NCI-H774 (cell line): ENCODE results near the gene C1orf167.

Experiments
- DNase-seq: peaks from one replicate; lab custom pipeline; 2025; lab: John Stamatoyannopoulos, UW

C1orf167 gene, protein sequence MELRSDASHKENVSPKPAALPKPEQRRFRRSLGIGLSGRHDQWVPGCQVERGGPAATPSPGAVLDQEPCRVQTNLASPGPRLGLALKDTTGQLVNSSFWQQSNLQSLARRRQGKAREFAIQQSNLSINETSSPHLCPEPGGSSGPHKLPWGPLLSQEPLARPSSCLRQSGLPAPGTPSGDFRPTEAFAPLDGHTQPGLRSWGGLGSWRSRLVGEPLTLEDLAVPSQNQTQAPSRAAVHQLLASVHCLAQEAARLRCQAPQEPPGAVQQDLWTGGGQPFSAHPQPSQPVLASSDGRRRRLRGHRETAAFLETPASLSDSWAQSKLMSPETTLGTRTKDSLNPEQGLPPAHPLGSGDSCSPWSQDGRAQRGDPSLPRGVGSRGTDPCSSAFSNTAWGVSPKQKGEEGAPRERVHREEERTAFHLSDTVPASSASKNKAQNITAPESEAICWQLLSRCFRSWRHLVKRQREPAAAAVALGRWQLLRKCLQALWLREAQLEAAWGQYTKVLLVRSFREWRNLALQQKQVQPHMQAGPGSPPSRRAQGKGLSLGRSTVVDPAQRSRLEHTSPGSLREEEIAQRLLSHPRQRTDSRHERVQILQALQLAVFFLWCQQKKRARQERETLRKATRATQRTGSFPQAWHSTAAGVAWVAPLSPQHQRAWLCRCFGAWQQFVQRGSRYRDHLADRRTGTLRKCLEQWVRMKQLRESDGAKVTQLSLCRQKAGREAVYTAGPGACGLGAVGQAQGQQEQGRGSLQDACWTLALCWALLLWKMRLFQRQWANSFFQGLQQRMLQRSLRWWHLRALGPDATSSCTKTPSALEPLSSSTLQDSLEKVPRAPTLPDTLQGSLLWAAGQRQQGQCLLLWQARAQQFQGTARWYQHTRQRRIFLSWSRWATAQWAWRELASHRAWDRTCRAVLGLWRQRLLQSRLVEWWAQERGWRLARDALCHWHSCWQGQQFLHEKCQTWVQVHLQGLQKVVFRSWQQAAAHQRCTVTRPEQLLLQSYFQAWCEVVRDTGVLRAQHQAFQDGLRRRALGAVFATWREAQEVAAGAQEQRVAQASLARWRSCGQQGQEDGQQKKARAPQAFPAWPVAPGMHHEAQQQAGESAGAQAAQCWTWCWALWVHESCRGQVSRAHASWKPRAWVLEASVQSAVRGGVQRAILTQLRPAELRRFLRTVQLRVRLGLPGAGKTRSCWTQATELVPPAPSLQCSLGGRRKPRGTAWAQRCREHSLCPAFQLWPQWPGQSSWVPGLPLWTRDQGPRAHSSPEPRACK (N-terminal part only)

DNA sequence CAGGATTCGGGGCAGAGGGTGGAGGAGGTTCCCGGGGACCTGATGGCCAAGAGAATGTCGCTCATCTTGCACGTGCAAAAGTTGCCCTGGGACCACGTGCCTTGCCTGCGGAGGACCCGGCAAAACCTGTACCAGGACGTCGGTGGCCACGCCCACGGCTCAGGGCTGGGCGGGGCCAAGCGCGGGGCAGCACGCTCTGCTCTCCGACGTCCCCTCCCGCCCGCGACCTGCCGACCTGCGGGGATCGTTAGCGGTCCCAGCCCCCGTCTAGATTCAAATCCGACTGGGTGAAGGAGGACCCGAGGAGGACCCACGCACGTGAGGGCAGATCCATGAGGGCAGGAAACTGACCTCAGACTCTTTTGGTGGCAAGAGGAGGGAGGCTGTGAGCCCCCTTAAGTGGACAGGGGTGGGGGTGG, at the start of gene C1orf167:
C1orf167 (plus strand) TSS at position 206 of the 419 bp plus-strand sequence. CDS start 2,208 bp downstream, outside the sequence.
- DNase-seq = no peak

DNA sequence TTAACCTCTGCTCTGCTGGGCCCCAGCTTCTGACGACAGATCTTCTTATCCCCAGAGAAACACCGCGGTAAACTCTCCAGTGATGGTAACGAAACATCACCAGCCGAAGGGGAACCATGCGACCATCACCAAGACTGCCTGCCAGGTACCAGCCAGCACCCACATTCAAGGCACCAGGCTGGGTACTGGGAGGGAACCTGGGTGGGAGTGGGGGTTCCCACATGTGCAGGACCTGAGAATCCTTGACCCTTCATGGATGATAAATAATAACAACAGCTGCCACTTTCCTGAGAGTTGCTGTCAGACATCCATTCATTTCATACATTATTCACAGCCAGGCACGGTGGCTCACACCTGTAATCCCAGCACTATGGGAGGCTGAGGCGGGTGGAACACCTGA, 49.7 kb upstream of the C1orf167 start:
- DNase-seq = no peak

DNA sequence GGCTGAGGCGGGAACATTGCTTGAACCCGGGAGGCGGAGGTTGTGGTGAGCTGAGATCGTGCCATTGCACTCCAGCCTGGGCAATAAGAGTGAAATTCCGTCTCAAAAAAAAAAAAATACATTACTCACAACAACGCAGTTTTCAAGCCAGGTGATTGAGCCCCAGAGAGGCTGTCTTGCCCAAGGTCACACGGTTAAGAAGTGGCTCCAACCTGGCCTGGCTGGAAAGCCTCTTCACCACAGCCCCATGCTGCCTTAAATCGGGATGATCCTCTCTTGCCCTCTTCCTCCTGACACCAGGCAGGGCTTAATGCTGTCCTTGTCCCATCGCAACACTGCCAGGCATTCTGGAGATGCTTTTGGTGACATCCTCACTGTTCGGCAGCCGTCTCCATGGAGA, 48.9 kb upstream of the C1orf167 start:
- DNase-seq = no peak

DNA sequence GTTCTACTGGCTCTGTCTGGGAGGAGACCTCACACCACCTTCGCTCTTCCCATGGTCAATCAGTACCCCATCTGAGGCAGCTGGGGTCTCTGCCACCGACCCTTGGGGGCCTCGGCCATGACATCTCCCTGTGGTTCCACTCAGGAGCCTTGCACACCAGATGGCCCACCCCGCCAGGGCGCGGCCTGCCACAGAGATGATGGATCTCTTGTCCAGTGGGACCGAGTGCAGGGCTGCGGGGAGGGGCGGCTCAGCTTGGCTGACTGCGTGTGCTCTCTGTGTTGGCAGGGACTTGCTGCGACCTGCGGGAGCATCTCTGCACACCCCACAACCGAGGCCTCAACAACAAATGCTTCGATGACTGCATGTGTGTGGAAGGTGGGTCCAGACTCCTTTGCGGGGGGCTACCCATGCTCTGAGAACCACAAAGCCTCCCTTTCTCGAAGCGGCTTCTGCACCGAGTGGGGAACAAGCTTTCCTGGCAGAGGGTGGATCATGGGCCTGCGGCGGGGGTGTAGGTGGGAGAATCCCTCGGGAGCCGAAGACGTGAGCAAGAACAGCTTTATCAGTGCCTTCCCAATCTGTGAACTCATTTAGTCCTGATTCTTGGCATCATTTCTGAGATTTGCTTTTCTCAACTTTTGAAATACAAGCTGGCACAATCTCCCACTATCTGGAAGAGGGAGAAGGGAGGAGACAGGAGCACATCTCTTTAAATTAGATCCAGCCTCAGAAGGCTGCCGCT, 47.0 kb upstream of the C1orf167 start:
- no peak for DNase-seq

DNA sequence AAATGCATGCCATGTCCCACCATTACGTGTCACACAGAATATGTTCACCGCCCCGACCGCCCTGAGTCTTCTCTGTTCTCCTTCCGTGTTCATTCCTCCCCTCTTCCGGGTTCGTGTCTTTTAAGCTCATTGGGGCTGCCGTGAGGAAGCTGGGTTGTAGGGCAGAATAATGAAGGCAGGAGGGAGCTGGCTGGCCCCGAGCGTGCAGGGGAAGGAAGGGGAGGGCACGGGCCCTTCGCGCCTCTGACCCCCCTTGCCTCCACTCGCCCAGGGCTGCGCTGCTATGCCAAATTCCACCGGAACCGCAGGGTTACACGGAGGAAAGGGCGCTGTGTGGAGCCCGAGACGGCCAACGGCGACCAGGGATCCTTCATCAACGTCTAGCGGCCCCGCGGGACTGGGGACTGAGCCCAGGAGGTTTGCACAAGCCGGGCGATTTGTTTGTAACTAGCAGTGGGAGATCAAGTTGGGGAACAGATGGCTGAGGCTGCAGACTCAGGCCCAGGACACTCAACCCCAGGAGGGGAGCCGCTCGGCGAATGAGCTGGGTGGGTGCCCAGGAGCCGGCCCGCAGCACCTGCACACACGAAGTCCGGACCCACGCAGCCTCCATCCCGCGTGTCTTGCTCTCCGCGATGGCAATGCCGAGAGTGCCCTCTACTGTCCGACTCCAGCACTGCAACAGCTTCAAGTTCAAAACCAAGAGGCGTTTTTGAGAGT, 42.5 kb upstream of the C1orf167 start:
- DNase-seq = peak; percentile 7

DNA sequence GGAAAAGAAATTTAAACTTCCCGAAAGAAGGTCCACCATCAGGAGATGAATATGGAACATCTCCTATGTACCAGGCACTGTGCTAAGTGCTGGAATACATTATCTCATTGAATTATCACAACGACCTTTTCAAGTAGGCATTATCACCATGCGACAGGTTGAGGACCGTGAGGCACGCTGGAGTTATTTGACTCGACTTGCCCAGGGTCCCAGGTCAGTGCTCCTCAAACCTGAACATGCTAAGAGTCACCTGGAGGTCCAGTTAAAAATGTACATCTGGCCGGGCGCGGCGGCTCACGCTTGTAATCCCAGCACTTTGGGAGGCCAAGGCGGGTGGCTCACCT, 42.0 kb upstream of the C1orf167 start:
- DNase-seq = no peak

DNA sequence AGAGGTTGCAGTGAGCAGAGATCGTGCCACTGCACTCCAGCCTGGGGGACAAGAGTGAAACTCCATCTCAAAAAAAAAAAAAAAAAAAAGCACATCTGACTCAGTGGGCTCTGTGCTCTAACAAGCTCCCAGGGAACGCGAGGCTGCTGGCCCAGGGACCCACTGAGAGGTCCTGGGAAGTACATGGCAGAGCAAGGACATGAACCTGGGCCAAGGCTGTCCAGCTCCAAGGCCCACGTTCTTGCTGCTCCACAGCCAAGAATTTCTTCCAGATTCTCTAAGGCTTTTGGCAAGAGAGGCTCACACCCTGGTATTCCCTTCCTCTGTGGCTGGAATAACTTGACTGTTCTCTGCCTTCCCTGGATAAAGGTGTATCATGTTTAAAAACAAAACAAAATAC, 41.5 kb upstream of the C1orf167 start:
- DNase-seq = no peak

DNA sequence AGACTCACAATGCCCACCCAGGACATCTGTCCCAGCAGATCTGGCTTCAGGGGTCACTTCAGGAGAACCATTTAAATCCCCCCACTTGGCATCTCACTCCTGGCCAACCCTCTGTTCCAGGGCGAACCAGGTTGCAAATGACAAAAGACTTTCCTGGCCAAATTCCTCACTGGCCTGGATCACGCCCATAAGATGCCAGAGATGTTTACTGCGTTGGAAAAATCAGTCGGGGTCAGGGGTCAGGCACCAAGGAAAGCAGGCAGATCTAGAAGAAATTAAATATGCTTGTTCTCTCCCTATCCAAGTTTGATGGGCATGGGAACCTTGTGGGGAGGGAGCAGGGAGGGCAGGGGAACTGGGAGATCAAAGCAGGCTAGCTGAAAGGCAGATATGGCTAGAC, 40.7 kb upstream of the C1orf167 start:
- DNase-seq = no peak

DNA sequence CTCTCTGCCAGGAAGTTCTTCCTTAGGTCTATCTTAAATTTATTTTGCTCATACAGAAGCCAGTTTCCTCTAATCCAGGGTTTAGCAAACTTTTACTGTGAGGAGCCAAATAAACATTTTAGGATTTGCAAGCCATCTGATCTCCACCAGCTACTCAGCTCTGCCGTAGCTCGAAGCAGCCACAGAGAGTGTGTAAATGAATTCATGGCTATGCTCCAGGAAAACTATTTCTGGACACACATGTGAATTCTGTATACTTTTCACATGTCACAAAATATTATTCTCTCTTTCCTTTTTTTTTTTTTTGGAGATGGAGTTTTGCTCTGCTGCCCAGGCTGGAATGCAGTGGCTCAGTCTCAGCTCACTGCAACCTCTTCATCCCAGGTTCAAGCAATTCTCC, 39.5 kb upstream of the C1orf167 start:
- DNase-seq = no peak

DNA sequence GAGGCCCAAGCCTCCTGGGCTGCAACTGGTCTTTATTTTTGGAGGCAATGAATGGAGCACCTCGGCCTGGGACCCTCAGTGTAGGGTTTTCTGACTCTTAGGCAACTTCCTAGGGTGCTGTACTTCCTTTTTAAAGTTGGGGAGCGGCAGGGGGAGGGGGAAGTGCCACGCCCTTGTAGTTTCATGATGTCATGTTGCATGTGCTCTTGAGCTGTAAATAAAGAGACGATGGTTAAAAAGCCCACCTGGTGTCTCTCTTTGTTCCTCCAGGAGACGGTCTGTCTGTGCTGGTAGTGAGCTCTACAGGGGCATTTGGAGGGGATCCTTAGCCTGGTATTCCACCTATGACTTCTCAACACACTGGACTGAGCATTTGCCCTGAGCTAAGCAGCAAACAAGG, 36.4 kb upstream of the C1orf167 start:
- no peak for DNase-seq

DNA sequence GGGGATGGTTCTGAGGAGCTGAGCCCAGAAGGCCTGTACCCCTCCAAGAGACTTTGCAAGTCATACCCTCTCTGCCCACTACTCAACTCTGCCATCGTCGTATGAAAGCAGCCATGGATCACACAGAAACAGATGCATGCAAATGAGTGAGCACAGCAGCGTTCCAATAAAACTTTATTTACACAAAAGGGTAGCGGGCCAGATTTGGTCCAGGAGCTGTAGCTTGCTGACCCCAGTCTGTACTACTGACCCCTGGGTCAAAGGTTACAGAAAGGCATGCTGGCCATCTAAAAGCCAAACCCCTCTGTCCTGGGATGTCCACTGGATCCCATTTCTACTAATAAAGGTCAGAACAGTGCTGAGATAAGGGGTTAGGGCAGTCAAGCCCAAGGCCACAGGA, 34.9 kb upstream of the C1orf167 start:
- no peak for DNase-seq

DNA sequence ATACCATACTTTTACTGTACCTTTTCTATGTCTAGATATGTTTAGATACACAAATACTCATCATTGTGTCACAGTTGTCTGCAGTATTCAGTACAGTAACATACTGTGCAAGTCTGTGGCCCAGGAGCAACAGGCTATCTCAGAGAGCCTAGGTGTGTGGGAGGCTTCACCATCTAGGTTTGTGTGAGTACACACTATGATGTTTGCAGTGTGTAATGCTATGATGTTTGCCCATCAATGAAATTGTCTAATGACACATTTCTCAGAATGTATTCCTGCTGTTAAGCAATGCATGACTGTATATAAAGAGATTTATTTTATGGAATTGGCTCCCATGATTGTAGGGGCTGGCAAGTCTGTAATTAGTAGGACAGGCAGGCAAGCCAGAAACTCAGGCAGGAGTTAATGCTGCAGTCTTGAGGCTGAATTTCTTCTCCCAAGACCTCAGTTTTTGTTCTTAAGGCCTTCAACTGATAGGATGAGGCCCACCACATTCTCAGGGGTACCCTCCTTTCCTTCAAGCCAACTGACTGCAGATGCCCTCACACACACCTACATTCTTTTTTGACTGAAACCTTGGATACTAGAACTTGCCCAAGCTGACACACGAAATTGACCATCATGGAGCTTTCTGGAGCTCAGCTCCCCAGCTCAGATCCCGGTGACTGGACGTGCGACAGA, 33.7 kb upstream of the C1orf167 start:
- no peak for DNase-seq

DNA sequence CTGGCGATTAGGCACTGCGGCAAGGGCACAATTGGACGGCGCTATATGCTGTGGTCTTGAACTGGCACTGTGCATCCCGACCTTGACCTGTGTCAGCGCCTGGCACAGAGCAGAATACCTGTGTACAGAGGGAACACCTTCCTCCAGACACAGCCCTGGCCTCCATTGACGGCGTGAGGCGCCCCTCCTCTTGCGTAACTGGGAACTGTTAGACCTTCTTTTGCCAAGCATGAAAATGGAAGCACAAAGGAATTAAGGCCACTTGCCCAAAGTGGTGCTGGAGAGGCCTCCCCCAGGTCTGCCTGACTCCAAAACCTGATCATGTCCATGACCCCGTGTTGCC, 32.9 kb upstream of the C1orf167 start:
- no peak for DNase-seq

DNA sequence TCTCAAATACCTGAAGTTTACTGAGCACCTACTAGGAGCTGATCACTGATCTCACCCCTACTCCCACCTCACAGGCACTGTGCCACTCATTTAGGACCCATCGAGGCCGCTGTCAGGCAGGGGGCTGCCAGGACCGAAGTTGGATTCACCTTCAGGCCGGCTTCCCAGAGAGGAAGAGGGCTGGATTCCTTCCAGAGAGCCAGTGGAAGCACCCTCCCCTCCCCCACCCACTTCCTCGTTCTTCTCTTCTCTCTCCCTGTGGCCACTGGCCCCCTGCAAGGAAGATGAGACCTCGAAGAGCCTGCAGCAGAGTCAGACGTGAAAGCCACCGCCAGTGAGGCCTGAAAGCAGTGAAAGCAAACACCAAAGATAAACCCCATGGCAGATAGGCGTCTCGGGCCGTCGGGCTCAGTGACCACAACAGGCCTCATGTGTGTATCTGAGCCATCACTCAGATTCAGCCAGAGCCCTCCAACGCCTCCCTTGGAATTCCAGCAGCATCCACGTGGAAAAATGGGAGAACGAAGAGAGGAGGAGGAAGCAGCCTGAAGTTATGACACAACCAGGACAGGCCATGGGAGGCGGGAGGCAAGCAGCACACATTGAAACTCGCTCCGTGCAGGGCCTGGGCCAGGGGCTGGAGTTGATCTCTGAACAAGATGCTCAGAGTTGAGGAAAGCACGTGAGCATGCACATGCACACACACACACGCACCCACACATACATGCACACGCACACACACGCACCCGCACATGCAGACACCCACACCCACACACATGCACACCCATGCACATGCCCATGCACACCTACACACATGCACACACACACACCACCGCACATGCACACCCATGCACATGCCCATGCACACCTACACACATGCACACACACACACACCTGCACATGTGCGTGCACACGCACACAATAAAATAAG, 32.2 kb upstream of the C1orf167 start:
- no peak for DNase-seq

DNA sequence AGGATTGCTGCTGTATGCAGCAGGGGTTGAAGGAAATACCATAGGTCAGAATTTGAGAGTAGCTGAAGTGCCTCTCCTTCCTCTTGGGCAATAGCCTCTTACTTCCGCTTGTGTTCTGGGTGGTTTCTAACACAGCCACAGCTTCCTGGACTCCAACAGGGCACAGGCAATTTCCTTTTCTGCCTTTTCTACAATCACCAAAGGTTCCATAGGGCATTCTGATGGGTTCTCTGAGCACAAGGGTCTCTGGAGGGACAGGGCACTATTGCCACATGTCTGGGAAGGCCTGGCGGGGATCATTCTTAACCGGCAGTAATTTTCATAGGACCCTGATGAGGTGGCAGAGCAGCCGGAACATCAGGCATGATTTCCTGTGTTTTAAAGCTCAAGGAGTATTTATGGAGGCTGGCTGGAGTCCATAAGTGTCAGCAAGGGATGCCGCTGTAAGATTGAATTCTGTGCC, 31.5 kb upstream of the C1orf167 start:
- no peak for DNase-seq

DNA sequence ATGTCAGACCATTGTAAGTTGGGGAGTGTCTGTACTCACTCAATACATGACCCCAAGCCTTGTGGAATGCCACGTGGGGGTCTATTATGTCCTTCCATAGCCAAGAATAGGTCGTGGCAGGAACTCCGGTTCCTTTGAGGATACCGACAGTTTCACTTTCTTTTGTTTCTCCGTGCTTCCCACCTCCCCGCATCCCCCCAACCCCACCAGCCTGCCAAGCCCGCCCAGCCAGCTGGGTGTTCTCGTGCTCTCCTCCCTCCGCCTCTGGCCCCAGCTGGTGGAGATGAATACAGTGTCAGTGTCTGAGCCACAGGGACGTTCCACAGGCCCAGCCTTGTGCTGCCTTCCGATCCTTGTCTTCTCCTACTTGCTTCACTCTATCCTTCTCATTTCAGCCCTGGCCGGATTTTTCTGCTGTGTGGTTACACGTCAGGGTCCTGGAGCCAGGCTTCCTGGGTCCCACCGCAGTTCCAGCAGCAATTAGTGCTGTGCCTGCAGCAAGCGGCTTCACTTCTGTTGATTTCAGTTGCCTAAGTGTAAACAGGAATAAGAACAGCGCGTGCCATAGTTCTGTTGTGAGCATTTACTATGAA, 30.2 kb upstream of the C1orf167 start:
- no peak for DNase-seq

DNA sequence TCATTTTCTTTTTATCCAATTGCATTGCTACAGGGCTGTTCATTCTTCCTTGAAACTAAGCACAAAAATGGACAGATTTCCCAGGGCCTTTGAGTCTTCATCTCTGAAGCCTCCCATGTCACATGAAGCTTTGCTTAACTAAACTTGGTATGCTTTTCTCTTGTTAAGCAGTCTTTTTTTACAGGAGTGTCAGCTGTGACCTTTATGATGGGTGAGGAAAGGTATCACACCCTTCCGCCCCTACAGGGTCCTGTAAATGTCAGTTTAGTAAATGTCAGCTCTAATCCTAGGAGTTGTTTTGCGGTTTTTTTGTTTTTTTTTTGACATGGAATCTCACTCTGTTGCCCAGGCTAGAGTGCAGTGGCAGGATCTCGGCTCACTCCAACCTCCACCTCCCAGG, 28.7 kb upstream of the C1orf167 start:
- DNase-seq = no peak

DNA sequence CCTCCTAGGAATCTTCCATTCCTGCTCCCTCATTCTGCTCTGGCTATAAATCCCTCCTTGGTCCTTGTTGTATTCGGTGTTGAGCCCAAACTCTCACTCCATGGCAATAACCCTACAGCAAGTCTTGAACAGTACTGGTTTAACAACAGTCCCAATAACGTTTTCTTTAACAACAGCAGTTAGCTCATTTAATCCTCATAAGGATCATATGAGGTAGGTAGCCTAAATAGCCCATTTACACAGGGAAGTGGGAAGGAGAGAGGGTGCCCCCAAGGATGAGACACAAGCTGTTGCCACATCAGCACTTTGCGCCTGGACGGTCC, 26.5 kb upstream of the C1orf167 start:
- DNase-seq = no peak
